ENCODE measurements around the gene ITGA8.

ITGA8 gene

DNA sequence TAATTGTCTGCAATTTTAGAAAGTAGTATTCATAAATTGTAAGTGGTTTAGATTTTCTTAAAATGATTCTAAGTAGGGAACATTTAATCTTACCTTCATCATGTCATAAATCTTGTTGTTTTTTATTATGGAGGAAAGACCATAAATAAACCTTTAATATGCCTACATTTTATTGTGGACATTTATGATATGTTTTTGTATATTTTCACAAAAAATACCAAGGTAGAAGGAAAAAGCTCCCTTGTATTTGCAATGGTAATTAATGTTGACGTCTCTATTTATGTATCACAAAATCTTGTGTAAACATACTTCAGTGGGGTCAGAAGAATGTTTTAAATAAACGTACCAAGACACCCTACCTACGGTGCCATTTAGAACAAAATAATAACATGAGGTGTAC lies 193.0 kb downstream of the ITGA8 start:
- TF ChIP-seq, protein P1, sequence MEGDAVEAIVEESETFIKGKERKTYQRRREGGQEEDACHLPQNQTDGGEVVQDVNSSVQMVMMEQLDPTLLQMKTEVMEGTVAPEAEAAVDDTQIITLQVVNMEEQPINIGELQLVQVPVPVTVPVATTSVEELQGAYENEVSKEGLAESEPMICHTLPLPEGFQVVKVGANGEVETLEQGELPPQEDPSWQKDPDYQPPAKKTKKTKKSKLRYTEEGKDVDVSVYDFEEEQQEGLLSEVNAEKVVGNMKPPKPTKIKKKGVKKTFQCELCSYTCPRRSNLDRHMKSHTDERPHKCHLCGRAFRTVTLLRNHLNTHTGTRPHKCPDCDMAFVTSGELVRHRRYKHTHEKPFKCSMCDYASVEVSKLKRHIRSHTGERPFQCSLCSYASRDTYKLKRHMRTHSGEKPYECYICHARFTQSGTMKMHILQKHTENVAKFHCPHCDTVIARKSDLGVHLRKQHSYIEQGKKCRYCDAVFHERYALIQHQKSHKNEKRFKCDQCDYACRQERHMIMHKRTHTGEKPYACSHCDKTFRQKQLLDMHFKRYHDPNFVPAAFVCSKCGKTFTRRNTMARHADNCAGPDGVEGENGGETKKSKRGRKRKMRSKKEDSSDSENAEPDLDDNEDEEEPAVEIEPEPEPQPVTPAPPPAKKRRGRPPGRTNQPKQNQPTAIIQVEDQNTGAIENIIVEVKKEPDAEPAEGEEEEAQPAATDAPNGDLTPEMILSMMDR (IDR thresholded peaks at IDR 0.05) = no peak

DNA sequence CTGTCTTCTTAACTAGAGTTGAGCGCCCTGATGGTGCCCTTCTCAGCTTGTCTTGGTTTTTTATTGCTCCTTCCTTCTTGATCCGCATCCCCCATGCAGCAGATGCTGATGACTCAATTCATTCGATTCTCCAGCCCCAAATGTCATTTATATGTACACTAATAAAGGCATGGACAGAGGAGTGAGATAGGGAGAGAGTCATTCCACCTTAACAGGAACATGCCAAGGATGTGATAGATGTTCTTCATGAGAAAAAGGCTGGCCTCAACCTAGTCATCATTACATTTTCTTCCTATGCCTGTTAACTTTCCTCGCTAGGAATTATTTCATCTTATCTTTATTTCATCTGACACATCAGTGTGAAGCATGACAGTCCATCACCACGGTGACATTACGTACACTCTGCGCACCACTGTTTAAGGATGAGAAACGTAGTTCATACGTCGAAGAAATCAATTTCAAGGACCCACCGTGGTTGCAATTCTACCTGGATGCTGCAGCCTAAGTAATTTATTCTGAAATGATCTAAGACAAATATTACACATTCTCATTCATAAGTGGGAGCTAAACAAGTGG lies 198.3 kb downstream of the ITGA8 start:
- TF ChIP-seq, protein P1 (IDR thresholded peaks at IDR 0.05) = no peak

DNA sequence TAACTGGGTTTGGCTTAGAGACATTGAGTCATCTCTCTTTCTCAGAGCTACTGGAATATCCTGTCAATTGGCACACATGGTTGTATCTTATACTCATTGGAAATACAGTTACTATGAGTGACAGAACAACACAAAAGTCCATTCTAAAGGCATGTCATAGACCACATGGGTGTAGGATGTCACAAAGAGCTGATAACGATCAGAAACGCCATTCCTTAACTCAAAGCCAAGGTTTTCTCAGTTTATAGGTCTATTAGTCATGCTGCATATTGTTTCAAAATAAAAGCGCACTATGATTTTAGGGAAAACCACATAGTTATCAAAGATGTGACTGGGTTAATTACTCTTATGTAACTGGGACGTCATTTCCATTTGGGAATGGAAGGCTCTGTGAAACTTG lies 201.5 kb downstream of the ITGA8 start:
- TF ChIP-seq, protein P1 (IDR thresholded peaks at IDR 0.05) = no peak

DNA sequence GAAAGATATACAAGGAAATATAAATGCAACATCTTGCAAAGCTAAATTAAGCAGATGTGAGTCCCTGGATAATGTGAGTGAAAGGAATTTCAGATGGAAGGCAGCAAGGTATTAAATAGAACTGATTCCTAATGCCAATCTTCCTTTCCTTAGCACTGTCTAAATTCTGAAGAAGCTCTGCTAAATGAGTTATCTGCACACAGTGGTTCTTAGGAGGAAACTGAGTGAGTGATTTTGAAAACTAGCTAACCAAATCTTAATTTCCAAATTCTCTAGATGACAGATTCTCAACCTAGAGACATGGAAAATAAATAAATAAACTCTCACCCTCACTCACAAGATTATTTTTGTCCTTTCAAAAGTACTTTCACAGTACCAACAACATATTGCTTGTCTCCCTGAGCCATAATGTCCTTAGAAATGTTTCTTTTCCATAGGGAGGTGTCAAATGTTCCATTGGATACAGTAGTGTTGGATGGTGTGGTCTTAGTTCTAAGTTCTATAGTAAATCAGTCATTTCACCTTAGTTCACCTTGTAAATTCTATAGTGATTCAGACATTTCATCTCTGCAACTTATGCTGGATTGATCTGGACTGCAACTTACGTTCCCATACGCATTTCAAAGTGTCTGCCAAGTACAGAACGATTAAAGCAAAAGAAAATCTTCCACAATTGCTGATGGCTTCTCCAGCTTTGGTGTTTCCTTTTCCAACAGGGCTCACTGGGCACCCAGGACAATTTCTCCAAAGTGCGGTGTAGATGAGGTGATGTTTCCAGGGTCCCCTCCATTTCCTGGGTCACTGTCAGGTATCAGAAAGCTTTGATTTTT lies 203.3 kb downstream of the ITGA8 start:
- TF ChIP-seq, protein P1 (IDR thresholded peaks at IDR 0.05) = no peak

DNA sequence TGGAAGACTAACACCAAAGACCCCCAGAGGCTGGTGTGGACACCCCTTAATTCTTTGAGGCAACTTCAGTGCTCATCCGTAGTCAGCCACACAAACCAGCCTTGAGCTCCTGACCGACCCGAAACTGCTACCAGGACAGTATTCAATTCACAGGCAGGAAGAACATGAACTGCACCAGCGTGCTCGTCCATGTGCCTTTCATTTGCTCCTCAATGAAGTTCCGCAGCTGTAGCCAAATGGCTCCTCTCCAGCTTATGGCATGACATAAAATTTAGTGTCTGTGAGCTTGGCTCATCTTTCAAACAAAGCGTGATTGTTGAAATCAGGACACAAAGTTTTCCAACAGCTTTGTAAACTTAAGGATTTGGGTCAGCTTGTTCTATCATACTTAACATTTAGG lies 204.5 kb downstream of the ITGA8 start:
- TF ChIP-seq, protein P1 (IDR thresholded peaks at IDR 0.05) = no peak

DNA sequence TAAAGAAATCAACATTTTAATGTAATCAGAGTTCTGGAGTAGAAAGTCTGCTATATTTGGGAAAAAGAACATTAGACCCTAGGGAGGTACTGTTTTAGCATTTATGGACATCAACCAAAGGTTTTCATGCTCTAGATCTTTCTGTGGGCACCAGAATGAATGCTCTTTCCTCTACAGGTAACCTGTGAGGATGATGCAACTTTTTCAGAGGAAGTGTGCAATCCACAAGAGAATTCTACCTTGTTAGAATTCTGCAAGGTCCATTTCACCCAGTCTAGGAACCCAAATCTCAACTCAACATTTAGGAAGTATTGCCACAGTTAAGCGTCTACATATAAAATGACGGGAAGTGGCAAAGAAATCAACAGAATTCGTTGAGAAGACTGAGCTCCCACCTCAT lies 208.8 kb downstream of the ITGA8 start:
- TF ChIP-seq, protein P1 (IDR thresholded peaks at IDR 0.05) = no peak

DNA sequence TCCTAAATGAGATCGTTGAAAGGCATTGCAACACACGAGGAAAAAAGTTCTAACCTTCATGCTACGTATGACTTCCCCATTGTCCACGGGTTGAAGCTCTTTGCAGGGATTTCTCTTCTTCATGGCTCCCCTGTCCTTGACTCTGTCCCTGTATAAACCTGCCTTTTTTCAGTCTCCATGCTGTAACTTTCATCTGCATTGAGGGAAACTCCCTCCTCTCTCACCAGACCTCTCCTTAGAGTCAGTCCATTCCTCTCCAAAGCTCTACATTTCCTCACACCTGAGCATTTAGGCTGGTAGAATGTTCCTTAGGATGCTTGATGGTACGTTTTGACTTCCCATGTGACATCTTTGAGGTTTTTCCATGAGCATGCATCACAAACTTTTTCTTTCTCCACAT lies 214.4 kb downstream of the ITGA8 start:
- TF ChIP-seq, protein P1 (IDR thresholded peaks at IDR 0.05) = no peak
